Suprapubic skin (tissue), 4 donors: ENCODE data around the gene LRRC37B.
"Not testable (repeated sequence)": the region's sequence is repeated elsewhere in the genome, so short reads cannot be mapped to it uniquely, and the experiment has no call there.

Source experiments
- CTCF ChIP-seq, 2 donors: fragments of 200-600 bp in 1 of 2; fragments of 450-650 bp in 1 of 2; sonication (generic) in 1 of 2; IDR thresholded peaks; one replicate each; pipeline ENCODE4 v1.5.1; 2016 to 2019; ENCODE audit warnings: antibody characterized with exemption in 2 of 2, mild to moderate bottlenecking in 1 of 2, moderate library complexity in 1 of 2
- POLR2A ChIP-seq, 2 donors: fragments of 450-650 bp; IDR thresholded peaks; one replicate each; pipeline ENCODE4 v1.6.1; 2017; ENCODE audit warnings: antibody characterized with exemption in 2 of 2, mild to moderate bottlenecking in 2 of 2, moderate library complexity in 2 of 2
- POLR2AphosphoS5 ChIP-seq, 3 donors: sonication (generic); formaldehyde crosslinking; IDR thresholded peaks; one replicate each; pipeline ENCODE4 v1.6.1; 2017; ENCODE audit warnings: antibody characterized with exemption in 3 of 3

- TF ChIP-seq POLR2A, CTCF, POLR2AphosphoS5 (IDR thresholded peaks at IDR 0.05): not testable (repeated sequence)
These were observed 35.1 kb downstream of the LRRC37B start for GRCh38 chr17:32042266-32042665.
